ENCODE data around the gene LENG8.

The LENG8 gene

DNA sequence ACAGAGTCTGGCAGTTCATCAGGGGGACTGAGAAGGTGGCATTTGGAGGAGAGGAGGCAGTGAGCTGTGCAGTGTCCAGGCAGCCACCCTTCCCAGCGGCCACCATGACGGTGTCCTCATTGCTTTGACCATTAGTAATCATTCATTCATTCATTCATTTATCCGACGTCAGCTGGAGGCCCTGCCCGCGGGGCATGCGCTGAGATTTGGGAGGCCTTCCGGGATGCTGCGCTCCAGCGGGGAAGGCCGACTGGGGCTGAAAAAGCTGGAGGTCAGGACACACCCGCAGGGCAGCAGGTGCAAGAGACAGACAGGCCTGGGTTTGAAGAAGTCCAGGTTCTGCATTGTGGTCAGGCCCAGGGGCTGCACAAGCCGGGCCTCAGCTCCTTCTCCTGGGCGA, 24.8 kb upstream of the LENG8 start:
- H3K9ac ChIP-seq (ENCODE audit: low read depth in 1 of 2, low read length in 2 of 2): no peak overlapping the region
- H3K9me3 ChIP-seq (ENCODE audit: control insufficient read depth in 1 of 2, low read length in 2 of 2): no peaks in the 10 kb centered on the region
- no peak overlapping the region for H3K27ac ChIP-seq (ENCODE audit: low read depth, low read length)
- no peaks in the 10 kb centered on the region for H3K4me1 ChIP-seq (ENCODE audit: control insufficient read depth in 1 of 2, insufficient read depth in 2 of 2, low read length in 2 of 2)
- no peaks in the 10 kb centered on the region for H3K36me3 ChIP-seq (ENCODE audit: control insufficient read depth in 1 of 2, insufficient read depth in 2 of 2, low read length in 2 of 2)
- H3K27me3 ChIP-seq (ENCODE audit: control insufficient read depth in 1 of 2, insufficient read depth in 2 of 2, low read length in 2 of 2): peaks cover 10 to 21% of the 10 kb centered on the region in 2 donors
- H3K4me3 ChIP-seq (ENCODE audit: low read depth in 1 of 2, low read length in 2 of 2): no peak overlapping the region

DNA sequence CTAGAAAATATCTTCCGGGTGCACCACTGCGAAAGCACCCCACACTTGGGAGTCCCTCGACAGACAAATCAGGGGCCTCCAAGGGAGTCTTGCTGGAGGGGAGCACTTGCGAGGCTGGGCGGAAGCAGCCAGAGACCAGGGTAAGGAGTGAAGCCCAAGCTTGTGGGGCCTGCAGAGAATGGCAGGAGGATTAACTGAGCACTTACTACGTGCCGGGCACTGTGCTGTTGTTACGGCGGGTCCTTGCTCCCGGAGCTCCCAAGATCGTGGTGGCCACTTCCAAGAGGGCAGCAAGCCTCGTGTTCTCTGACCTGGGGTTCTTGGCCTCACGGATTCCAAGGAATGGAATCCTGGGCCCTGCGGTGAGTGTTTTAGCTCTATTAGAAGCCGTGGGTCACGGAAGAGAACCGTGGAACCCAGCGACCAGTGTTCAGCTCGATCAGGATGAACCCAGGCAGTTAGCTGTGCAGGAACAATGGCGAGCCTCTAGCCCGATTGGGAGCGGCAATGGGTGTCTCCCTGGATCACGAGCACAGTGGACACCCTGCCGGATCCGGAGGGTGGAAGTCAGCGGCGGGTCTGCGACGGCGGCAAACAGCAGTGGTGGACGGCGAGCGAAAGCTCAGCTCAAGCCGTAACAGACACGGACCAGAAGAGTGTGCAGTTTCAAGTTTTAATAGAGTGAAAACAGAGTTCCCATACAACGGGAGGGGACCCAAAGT, 24.2 kb upstream of the LENG8 start:
- Histone ChIP-seq H3K9ac (ENCODE audit: low read depth in 1 of 2, low read length in 2 of 2) (no peak overlapping the region), H3K27ac (ENCODE audit: low read depth, low read length) (no peak overlapping the region), H3K36me3 (ENCODE audit: control insufficient read depth in 1 of 2, insufficient read depth in 2 of 2, low read length in 2 of 2) (no peaks in the 10 kb centered on the region), H3K9me3 (ENCODE audit: control insufficient read depth in 1 of 2, low read length in 2 of 2) (no peaks in the 10 kb centered on the region), H3K27me3 (ENCODE audit: control insufficient read depth in 1 of 2, insufficient read depth in 2 of 2, low read length in 2 of 2) (peaks cover 10 to 18% of the 10 kb centered on the region in 2 donors), H3K4me3 (ENCODE audit: low read depth in 1 of 2, low read length in 2 of 2) (no peak overlapping the region), H3K4me1 (ENCODE audit: control insufficient read depth in 1 of 2, insufficient read depth in 2 of 2, low read length in 2 of 2) (peaks cover 0 to under 1% of the 10 kb centered on the region in 2 donors)

DNA sequence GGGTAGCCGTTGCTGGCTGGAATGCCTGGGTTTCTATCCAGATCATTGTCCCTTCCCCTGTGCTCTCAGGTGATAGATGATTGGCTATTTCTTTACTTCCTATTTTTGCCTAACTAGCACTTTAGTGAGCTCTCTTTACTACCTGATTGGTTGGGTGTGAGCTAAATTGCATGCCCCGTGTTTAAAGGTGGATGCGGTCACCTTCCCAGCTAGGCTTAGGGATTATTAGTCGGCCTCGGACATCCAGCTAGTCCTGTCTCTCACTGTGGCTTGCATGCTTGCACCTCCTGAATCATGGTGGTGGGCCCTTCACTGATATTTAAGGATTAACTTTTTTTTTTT, 23.6 kb upstream of the LENG8 start:
- Histone ChIP-seq H3K4me1 (ENCODE audit: control insufficient read depth in 1 of 2, insufficient read depth in 2 of 2, low read length in 2 of 2) (peaks cover 0 to 6% of the 10 kb centered on the region in 2 donors), H3K9me3 (ENCODE audit: control insufficient read depth in 1 of 2, low read length in 2 of 2) (no peaks in the 10 kb centered on the region), H3K4me3 (ENCODE audit: low read depth in 1 of 2, low read length in 2 of 2) (no peak overlapping the region), H3K9ac (ENCODE audit: low read depth in 1 of 2, low read length in 2 of 2) (no peak overlapping the region), H3K36me3 (ENCODE audit: control insufficient read depth in 1 of 2, insufficient read depth in 2 of 2, low read length in 2 of 2) (no peaks in the 10 kb centered on the region), H3K27ac (ENCODE audit: low read depth, low read length) (no peak overlapping the region), H3K27me3 (ENCODE audit: control insufficient read depth in 1 of 2, insufficient read depth in 2 of 2, low read length in 2 of 2) (peaks cover 15 to 21% of the 10 kb centered on the region in 2 donors)

DNA sequence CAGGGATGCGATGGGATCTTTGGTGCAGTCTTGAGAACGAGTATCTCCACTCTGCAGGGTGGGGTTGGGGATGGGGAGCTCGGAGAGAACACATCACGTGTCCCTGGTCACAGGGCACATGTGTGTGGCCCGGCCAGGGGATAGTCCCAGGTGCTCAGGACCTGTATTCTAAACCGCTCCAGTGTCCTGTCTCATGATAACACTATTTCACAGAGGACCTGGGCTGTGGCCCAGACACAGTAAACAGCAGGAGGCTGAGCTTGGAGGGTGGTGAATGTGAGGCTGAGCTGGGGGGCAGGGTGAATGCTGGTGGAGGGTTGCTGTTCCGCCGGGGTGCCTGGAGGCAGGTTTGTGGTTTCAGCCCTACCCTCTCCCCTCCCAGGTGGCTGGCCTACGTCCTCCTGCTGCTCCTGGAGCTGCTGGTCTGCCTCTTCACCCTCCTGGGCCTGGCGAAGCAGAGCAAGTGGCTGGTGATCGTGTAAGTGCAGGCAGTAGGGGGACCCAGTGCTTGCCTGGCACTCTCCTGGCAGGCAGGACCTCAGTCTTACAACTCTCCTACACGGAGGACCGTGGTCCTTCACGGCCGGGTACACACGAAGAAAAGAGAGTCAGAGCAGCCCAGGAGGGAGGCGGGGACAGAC, 22.6 kb upstream of the LENG8 start:
- no peak overlapping the region for H3K27ac ChIP-seq (ENCODE audit: low read depth, low read length)
- no peaks in the 10 kb centered on the region for H3K36me3 ChIP-seq (ENCODE audit: control insufficient read depth in 1 of 2, insufficient read depth in 2 of 2, low read length in 2 of 2)
- no peak overlapping the region for H3K9ac ChIP-seq (ENCODE audit: low read depth in 1 of 2, low read length in 2 of 2)
- H3K27me3 ChIP-seq (ENCODE audit: control insufficient read depth in 1 of 2, insufficient read depth in 2 of 2, low read length in 2 of 2): peaks cover 17 to 21% of the 10 kb centered on the region in 2 donors
- no peak overlapping the region for H3K4me3 ChIP-seq (ENCODE audit: low read depth in 1 of 2, low read length in 2 of 2)
- peaks cover 3 to 7% of the 10 kb centered on the region in 2 donors for H3K4me1 ChIP-seq (ENCODE audit: control insufficient read depth in 1 of 2, insufficient read depth in 2 of 2, low read length in 2 of 2)
- H3K9me3 ChIP-seq (ENCODE audit: control insufficient read depth in 1 of 2, low read length in 2 of 2): no peaks in the 10 kb centered on the region

DNA sequence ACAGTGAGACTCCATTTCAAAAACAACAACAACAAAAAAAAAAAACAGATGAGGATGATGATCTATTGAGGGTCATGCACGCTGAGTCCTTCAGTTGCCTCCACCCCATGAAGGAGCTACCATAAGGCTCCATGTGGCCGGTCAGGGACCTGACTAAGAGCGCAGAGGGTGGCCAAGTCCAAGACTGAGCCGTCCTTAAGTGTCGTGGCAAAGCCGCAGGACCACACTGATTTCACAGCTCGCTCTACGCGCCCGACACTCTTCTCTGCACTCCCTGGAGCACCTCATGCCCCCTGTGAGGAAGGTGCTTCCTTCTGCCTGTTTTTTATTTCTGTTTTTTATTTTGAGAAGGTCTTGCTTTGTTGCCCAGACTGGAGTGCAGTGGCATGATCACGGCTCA, 21.4 kb upstream of the LENG8 start:
- Histone ChIP-seq H3K27ac (ENCODE audit: low read depth, low read length) (no peak overlapping the region), H3K36me3 (ENCODE audit: control insufficient read depth in 1 of 2, insufficient read depth in 2 of 2, low read length in 2 of 2) (no peaks in the 10 kb centered on the region), H3K9ac (ENCODE audit: low read depth in 1 of 2, low read length in 2 of 2) (no peak overlapping the region), H3K27me3 (ENCODE audit: control insufficient read depth in 1 of 2, insufficient read depth in 2 of 2, low read length in 2 of 2) (peaks cover 17 to 21% of the 10 kb centered on the region in 2 donors), H3K4me1 (ENCODE audit: control insufficient read depth in 1 of 2, insufficient read depth in 2 of 2, low read length in 2 of 2) (peaks cover 3 to 7% of the 10 kb centered on the region in 2 donors), H3K9me3 (ENCODE audit: control insufficient read depth in 1 of 2, low read length in 2 of 2) (no peaks in the 10 kb centered on the region), H3K4me3 (ENCODE audit: low read depth in 1 of 2, low read length in 2 of 2) (no peak overlapping the region)

DNA sequence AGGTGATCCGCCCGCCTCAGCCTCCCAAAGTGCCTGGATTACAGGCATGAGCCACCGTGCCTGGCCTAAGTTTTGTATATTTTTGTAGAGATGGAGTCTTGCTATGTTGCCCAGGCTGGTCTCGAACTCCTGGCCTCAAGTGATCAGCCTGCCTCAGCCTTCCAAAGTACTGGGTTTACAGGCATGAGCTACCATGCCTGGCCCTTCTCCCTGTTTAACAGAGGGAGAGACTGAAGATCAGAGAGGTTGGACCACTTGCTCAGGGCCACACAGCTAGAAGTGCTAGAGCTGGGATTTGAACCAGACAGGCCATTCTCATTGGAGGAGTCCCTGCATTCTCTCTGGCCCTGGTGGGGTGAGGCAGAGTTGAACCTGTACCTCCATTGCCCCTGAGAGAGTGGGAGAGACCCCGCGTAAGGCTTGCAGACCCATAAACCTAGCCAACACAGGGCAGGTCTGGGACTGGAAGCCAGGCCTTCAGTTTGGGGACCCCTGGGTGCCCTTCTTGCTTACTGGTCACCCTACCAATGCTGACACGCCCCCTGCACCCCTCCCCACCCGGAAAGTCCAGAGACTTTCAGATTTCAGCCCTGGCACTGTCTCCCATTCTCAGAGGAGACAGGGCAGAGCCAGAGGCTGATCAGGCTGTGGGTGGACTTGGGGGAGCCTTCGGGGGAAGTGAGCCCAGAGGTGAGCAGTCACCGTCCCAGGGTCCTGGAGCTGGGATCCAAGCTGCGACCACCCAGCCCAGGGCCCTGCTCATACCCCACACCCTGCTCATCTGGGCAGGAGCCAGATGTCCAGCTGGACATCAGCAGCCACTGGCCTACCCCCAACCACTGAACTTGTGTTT, 20.4 kb upstream of the LENG8 start:
- Histone ChIP-seq H3K9ac (ENCODE audit: low read depth in 1 of 2, low read length in 2 of 2) (no peak overlapping the region), H3K27me3 (ENCODE audit: control insufficient read depth in 1 of 2, insufficient read depth in 2 of 2, low read length in 2 of 2) (peaks cover 17 to 21% of the 10 kb centered on the region in 2 donors), H3K27ac (ENCODE audit: low read depth, low read length) (no peak overlapping the region), H3K9me3 (ENCODE audit: control insufficient read depth in 1 of 2, low read length in 2 of 2) (no peaks in the 10 kb centered on the region), H3K4me3 (ENCODE audit: low read depth in 1 of 2, low read length in 2 of 2) (no peak overlapping the region), H3K36me3 (ENCODE audit: control insufficient read depth in 1 of 2, insufficient read depth in 2 of 2, low read length in 2 of 2) (no peaks in the 10 kb centered on the region), H3K4me1 (ENCODE audit: control insufficient read depth in 1 of 2, insufficient read depth in 2 of 2, low read length in 2 of 2) (peaks cover 3 to 7% of the 10 kb centered on the region in 2 donors)

DNA sequence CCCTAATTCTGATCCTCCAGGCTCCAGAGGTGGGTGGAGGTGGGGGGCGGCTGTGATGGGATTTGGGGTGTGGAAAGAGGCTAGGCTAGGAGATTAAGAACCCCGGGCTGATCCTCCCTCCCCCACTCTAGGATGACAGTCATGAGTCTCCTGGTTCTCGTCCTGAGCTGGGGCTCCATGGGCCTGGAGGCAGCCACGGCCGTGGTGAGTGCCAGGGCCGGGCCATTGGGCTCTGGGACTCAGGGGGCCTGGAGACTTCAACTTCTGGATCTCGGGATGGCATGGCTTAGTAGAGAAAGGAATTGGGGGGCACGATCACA, 19.9 kb upstream of the LENG8 start:
- Histone ChIP-seq H3K4me3 (ENCODE audit: low read depth in 1 of 2, low read length in 2 of 2) (no peak overlapping the region), H3K9ac (ENCODE audit: low read depth in 1 of 2, low read length in 2 of 2) (no peak overlapping the region), H3K36me3 (ENCODE audit: control insufficient read depth in 1 of 2, insufficient read depth in 2 of 2, low read length in 2 of 2) (no peaks in the 10 kb centered on the region), H3K4me1 (ENCODE audit: control insufficient read depth in 1 of 2, insufficient read depth in 2 of 2, low read length in 2 of 2) (peaks cover 3 to 7% of the 10 kb centered on the region in 2 donors), H3K9me3 (ENCODE audit: control insufficient read depth in 1 of 2, low read length in 2 of 2) (no peaks in the 10 kb centered on the region), H3K27ac (ENCODE audit: low read depth, low read length) (no peak overlapping the region), H3K27me3 (ENCODE audit: control insufficient read depth in 1 of 2, insufficient read depth in 2 of 2, low read length in 2 of 2) (peaks cover 22 to 26% of the 10 kb centered on the region in 2 donors)

DNA sequence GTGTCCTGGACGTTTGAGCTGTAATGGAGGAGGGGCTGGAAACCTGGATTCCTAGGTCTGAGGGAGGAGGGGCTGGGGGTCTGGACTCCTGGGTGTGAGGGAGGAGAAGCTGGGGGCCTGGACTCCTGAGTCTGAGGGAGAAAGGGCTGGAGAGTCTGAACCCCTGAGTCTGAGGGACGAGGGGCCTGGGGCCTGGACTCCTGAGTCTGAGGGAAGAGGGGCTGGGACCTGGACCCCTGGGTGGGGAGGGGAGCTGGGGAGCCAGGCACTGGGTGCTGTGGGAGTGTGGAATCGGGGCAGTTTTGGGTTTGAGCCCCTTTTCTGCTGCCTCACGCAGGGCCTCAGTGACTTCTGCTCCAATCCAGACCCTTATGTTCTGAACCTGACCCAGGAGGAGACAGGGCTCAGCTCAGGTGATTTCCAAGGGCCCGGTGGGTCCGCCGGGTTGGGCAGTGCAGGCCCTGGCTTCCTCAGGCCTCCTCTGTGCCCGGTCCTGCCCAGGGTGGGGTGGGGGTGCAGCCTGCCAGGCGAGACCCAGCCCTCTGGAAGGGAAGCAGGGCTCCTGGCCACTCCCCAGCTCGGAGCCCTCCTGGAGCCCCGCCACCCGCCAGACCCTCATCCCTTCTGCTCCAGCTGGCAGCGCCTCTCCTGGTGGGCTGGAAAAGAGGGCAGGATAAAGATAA, 19.3 kb upstream of the LENG8 start:
- Histone ChIP-seq H3K9ac (ENCODE audit: low read depth in 1 of 2, low read length in 2 of 2) (no peak overlapping the region), H3K36me3 (ENCODE audit: control insufficient read depth in 1 of 2, insufficient read depth in 2 of 2, low read length in 2 of 2) (no peaks in the 10 kb centered on the region), H3K27me3 (ENCODE audit: control insufficient read depth in 1 of 2, insufficient read depth in 2 of 2, low read length in 2 of 2) (peaks cover 22 to 30% of the 10 kb centered on the region in 2 donors), H3K27ac (ENCODE audit: low read depth, low read length) (no peak overlapping the region), H3K4me3 (ENCODE audit: low read depth in 1 of 2, low read length in 2 of 2) (no peak overlapping the region), H3K4me1 (ENCODE audit: control insufficient read depth in 1 of 2, insufficient read depth in 2 of 2, low read length in 2 of 2) (peaks cover 9 to 11% of the 10 kb centered on the region in 2 donors), H3K9me3 (ENCODE audit: control insufficient read depth in 1 of 2, low read length in 2 of 2) (no peaks in the 10 kb centered on the region)

DNA sequence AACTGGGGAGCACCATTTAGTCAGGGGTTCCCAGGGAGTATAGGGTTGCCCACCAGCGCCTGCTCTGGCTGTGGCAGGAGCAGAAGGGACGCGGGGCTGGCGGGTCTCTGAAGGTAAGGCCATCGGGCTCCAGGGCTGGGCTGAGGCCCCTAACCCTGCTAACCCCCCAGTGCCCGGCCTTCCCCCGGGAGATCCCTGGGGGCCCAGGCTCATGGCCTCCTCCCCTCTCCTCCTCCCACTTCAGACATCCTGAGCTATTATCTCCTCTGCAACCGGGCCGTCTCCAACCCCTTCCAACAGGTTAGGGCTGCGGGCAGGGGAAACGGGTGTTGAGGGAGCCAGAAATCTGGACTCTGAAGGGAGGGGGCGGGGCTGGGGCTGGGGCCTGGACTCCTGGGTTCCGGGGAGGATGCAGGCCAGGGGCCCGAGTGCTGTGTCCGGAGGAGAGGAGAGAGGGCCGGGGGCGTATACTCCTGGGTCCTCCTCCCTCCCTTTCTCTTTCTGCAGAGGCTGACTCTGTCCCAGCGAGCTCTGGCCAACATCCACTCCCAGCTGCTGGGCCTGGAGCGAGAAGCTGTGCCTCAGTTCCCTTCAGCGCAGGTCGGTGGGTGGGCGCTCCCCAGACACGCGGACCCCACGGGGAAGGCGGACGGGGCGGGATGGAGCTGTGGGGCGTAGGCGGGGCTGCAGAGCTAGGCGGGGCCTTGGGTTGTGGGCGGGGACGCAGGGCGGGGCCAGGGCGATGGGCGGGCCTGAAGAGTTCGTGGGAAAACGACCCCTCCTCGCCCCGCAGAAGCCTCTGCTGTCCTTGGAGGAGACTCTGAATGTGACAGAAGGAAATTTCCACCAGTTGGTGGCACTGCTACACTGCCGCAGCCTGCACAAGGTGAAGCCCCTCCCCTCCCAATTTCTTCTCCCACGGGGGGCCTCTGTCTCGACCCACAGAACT, 18.4 kb upstream of the LENG8 start:
- Histone ChIP-seq H3K4me3 (ENCODE audit: low read depth in 1 of 2, low read length in 2 of 2) (peak overlapping the region in 1 of 2 donors; percentile 18), H3K9ac (ENCODE audit: low read depth in 1 of 2, low read length in 2 of 2) (no peak overlapping the region), H3K4me1 (ENCODE audit: control insufficient read depth in 1 of 2, insufficient read depth in 2 of 2, low read length in 2 of 2) (peaks cover 12 to 16% of the 10 kb centered on the region in 2 donors), H3K27me3 (ENCODE audit: control insufficient read depth in 1 of 2, insufficient read depth in 2 of 2, low read length in 2 of 2) (peaks cover 22 to 30% of the 10 kb centered on the region in 2 donors), H3K9me3 (ENCODE audit: control insufficient read depth in 1 of 2, low read length in 2 of 2) (no peaks in the 10 kb centered on the region), H3K36me3 (ENCODE audit: control insufficient read depth in 1 of 2, insufficient read depth in 2 of 2, low read length in 2 of 2) (no peaks in the 10 kb centered on the region), H3K27ac (ENCODE audit: low read depth, low read length) (no peak overlapping the region)

Measured in duodenal mucosa (tissue), 2 donors.